HS-5 (cell line): ENCODE results near the gene RCSD1.

Source experiments
- DNase-seq: peaks from one replicate; pipeline ENCODE4 v3.0.0-alpha.2; 2012; ENCODE audit warnings: low read depth

RCSD1 gene

DNA sequence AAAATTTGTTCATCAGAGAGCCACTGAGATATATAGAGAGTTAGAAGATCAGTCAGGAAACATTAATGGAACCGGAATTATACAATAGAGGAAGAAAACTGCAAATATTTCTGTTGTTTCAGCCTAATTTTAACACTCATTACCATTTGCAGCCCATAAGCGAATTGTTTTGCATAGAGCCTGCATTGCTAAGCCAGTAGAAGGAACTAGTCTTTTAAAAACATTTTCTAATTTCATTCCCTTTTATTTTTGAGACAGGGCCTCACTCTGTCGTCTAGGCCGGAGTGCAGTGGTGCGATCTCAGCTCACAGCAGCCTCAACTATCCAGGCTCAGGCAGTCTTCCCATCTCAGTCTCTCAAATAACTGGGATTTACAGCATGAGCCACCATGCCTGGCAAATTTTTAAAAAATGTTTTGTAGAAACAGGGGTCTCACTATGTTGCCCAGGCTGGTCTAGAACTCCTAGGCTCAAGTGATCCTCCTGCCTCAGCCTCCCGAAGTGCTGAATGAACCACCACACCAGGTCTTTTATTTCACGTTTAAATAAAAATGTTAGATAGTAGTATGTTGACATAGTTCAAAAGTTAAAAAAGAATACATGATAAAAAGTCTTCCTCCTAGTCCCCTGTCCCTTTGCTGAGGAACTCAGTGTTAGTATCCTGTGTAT, 117.1 kb downstream of the RCSD1 start:
- no peak for DNase-seq

DNA sequence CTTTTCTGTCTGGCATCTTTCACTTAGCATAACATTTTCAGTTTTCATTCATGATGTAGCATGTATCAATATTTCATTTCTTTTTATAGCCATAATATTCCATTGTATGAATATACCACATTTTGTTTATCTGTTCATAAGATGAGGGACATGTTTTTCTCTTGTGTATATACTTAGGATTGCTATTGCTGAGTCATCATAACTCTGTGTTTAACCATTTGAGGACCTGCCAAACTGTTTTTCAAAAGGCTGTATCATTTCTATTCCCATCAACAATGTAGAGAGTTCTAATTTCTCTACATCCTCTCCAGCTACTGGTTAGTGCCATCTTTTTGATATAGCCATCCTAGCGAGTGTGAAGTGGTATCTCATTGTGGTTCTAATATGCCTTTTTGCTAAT, 118.0 kb downstream of the RCSD1 start:
- DNase-seq: no peak

GRCh38 chr1:167748906-167749305, 118.9 kb downstream of the RCSD1 start:
- no peak for DNase-seq

- DNase-seq: no peak
Observed at GRCh38 chr1:167749741-167750140, 119.7 kb downstream of the RCSD1 start.

- DNase-seq: no peak
Observed at GRCh38 chr1:167750641-167751040, 120.6 kb downstream of the RCSD1 start.

DNA sequence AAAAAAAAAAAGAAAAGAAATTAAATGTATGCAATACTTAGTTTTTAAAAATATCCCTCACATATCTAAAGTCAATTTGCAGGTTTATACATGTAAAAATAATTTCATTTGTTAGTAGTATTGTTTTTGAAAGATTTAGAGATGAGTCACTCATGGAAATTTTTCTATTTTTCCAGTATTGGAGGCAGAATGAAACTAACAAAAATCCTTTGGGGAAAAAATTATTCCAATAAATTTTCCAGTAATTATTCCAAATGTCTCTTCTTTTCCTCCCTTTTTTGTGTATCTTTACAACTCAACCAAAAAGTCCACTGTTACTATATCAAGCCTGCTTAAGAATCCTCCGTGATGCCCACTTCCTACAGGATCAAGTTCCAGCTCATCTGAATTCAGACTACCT, 121.6 kb downstream of the RCSD1 start:
- DNase-seq: no peak

- peak; percentile 55 for DNase-seq
Observed at GRCh38 chr1:167752219-167752985, 122.4 kb downstream of the RCSD1 start.

GRCh38 chr1:167755654-167756053, 125.6 kb downstream of the RCSD1 start:
- DNase-seq: no peak
